PC-9 (cell line): ENCODE data around the gene TPSG1. TPM values are rescaled to one million over a fixed set of nuclear protein-coding genes. Genes with fewer than 3 reads are reported as not detected.

Experiments
- BruUV-seq: library from RNA; stranded (reverse); fragments of 400-500 nt; replicated peaks from 2 replicates; lab custom pipeline; 2021; lab: Mats Ljungman, UMichigan
- CTCF ChIA-PET: fragments of 300-600 bp; sonication (Branson Sonifier 250); formaldehyde crosslinking; loops from one replicate; lab custom pipeline; 2022; ENCODE audit warnings: antibody characterized with exemption; lab: Charles Lee
- POLR2A ChIA-PET: fragments of 300-600 bp; sonication (Branson Sonifier 250); formaldehyde crosslinking; loops from one replicate; lab custom pipeline; 2022; ENCODE audit warnings: antibody characterized with exemption; ENCODE audit not compliant: unreplicated experiment; lab: Charles Lee
- DNase-seq, 2 experiments: peaks; one replicate each; pipeline versions ENCODE4 v3.0.0 to v3.0.0-alpha.2; 2015 to 2022; ENCODE audit warnings: mixed read lengths in 1 of 2
- H2AFZ ChIP-seq: fragments of 200-600 bp; sonication (generic); 2 replicates; pipeline ENCODE4 v1.8.1; 2017; ENCODE audit warnings: antibody characterized with exemption
- H3F3A ChIP-seq: fragments of 200-600 bp; sonication (generic); 2 replicates; pipeline ENCODE4 v1.8.1; 2017; ENCODE audit warnings: antibody characterized with exemption, mild to moderate bottlenecking, low read depth; ENCODE audit not compliant: insufficient read depth
- H3K27ac ChIP-seq: fragments of 200-600 bp; sonication (generic); 2 replicates; pipeline ENCODE4 v1.6.1; 2016; ENCODE audit warnings: mixed run types
- H3K27me3 ChIP-seq: fragments of 200-600 bp; sonication (generic); 2 replicates; pipeline ENCODE4 v1.6.1; 2016; ENCODE audit warnings: low read depth, mixed run types; ENCODE audit not compliant: insufficient read depth
- H3K36me3 ChIP-seq: fragments of 200-600 bp; sonication (generic); 2 replicates; pipeline ENCODE4 v1.6.1; 2016; ENCODE audit warnings: low read depth, mixed run types
- H3K4me1 ChIP-seq: fragments of 200-600 bp; sonication (generic); replicated peaks from 2 replicates; pipeline ENCODE4 v1.6.1; 2016; ENCODE audit warnings: mixed run types; ENCODE audit not compliant: insufficient read depth
- H3K4me2 ChIP-seq: fragments of 200-600 bp; sonication (generic); 2 replicates; pipeline ENCODE4 v1.6.1; 2017; ENCODE audit warnings: mixed run types
- H3K4me3 ChIP-seq: fragments of 200-600 bp; sonication (generic); 2 replicates; pipeline ENCODE4 v1.6.1; 2016; ENCODE audit warnings: mixed run types
- H3K79me2 ChIP-seq: fragments of 200-600 bp; sonication (generic); 2 replicates; pipeline ENCODE4 v1.6.1; 2017; ENCODE audit warnings: low read depth, mixed run types
- H3K9me2 ChIP-seq: fragments of 200-600 bp; sonication (generic); 2 replicates; pipeline ENCODE4 v1.8.1; 2017; ENCODE audit warnings: mild to moderate bottlenecking; ENCODE audit not compliant: insufficient read depth
- H3K9me3 ChIP-seq: fragments of 200-600 bp; sonication (generic); 2 replicates; pipeline ENCODE4 v1.8.1; 2016; ENCODE audit warnings: low read depth; ENCODE audit not compliant: insufficient read depth
- H4K20me1 ChIP-seq: fragments of 200-600 bp; sonication (generic); 2 replicates; pipeline ENCODE4 v1.8.1; 2017; ENCODE audit not compliant: insufficient read depth
- EZH2 ChIP-seq: fragments of 200-600 bp; sonication (generic); IDR thresholded peaks from 2 replicates; pipeline ENCODE4 v1.8.0; 2017; ENCODE audit warnings: antibody characterized with exemption, low read depth
- intact Hi-C: fragments of 100-400 bp; cut with micrococcal nuclease; formaldehyde crosslinking; loops from one replicate; pipeline ENCODE4 v1.10.0; 2022; ENCODE audit not compliant: unreplicated experiment
- total RNA-seq: library from RNA; stranded (reverse); gene quantifications from 2 replicates; pipeline ENCODE4 v1.2.3, GENCODE V29; 2021
- TF ChIP-seq, protein P1 (sequence below): fragments of 200-600 bp; sonication (generic); conservative IDR thresholded peaks from 2 replicates; pipeline ENCODE4 v1.6.1; 2017; ENCODE audit warnings: mixed run types, antibody characterized with exemption, mild to moderate bottlenecking, moderate library complexity

TPSG1 gene
- total RNA-seq, 1 experiment from 2014 or later = not detected

DNA sequence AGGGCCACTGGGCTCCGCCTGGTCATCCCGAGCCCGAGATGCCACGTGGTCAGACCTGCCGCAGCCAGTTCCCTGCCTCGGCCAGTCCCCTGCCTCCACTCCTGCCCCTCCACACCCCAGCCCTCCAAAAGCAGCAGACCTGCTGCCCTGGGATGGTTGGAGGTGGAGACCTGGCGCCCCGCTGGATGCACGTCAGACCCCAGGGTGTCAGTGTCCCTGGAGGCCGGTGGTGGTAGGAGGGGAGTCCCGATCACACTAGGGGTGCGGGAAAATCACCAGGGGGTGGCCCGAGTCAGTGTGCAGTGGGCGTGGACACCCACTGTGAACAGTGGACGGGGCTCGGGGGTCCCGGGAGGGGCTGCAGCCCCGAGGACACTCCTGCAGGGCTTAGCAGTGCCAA is 26.9 kb downstream of the TPSG1 start:
- no peak overlapping the region for H3K27ac ChIP-seq

DNA sequence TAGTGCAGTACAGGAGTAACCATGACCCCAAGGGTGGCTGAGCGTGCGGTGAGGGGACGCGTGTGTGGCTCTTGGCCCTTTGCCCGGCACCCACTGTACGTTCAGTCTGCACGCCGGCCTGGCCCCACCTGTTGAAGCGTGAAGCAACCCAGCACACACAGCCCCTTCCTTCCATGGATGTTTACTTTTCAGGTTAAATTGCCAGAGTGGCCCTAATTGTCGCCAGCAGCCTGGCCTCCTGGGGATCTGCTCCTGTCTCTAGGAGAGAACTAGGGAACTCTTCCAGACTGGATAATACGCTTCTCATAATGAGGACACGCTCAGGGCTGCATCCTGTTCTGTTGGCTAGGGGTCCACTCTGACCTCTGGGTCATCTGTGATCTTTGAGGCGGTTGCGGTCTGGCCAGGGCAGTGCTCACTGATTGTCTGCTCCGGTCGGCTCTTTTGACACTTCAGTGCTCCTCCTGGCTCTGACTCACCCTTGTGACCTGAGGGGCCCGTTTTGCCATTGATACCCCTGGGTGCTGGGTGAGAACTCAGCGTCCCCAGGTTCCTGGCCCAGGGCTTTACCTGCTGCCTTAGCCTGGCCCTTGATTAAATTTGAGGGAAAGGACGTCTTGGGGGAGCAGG is 27.7 kb downstream of the TPSG1 start:
- no peaks in the 10 kb centered on the region for H3K36me3 ChIP-seq
- peaks cover 15% of the 10 kb centered on the region for H3K27me3 ChIP-seq
- no TSS peak for BruUV-seq
- ChIA-PET CTCF (interaction anchor here (0.6 kb wide), 1 partner anchor 348 kb away, joined by 5 read pairs; no protein-coding TSS in a partner anchor), POLR2A (no interaction called here)
- no peaks in the 10 kb centered on the region for H3K79me2 ChIP-seq
- intact Hi-C loops = no loop called here
- H3K4me1 ChIP-seq = no peaks in the 10 kb centered on the region
- 0 out of 2 replicates have a peak, but pooled peaks cover 3% of the 10 kb centered on the region for H4K20me1 ChIP-seq
- no peaks in the 10 kb centered on the region for H3F3A ChIP-seq
- no peak overlapping the region for H3K4me3 ChIP-seq
- H3K4me2 ChIP-seq = no peak overlapping the region
- H3K9me3 ChIP-seq = no peaks in the 10 kb centered on the region
- no peak overlapping the region for H3K27ac ChIP-seq
- no peaks in the 10 kb centered on the region for H3K9me2 ChIP-seq
- H2AFZ ChIP-seq = no peak overlapping the region
- DNase-seq = no peak
- TF ChIP-seq, protein P1, sequence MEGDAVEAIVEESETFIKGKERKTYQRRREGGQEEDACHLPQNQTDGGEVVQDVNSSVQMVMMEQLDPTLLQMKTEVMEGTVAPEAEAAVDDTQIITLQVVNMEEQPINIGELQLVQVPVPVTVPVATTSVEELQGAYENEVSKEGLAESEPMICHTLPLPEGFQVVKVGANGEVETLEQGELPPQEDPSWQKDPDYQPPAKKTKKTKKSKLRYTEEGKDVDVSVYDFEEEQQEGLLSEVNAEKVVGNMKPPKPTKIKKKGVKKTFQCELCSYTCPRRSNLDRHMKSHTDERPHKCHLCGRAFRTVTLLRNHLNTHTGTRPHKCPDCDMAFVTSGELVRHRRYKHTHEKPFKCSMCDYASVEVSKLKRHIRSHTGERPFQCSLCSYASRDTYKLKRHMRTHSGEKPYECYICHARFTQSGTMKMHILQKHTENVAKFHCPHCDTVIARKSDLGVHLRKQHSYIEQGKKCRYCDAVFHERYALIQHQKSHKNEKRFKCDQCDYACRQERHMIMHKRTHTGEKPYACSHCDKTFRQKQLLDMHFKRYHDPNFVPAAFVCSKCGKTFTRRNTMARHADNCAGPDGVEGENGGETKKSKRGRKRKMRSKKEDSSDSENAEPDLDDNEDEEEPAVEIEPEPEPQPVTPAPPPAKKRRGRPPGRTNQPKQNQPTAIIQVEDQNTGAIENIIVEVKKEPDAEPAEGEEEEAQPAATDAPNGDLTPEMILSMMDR = no peak
- TF ChIP-seq EZH2 = no peak

More for the DNA sequence above, 26.9 kb downstream of the TPSG1 start:
- intact Hi-C loops = no loop called here
- ChIA-PET CTCF (no interaction called here), POLR2A (no interaction called here)
- Histone ChIP-seq H3F3A (no peaks in the 10 kb centered on the region), H3K9me2 (no peaks in the 10 kb centered on the region), H4K20me1 (0 out of 2 replicates have a peak, but pooled peaks cover 3% of the 10 kb centered on the region), H3K27me3 (peaks cover 24% of the 10 kb centered on the region), H3K36me3 (no peaks in the 10 kb centered on the region), H2AFZ (no peak overlapping the region), H3K4me2 (no peak overlapping the region), H3K4me3 (no peak overlapping the region), H3K79me2 (no peaks in the 10 kb centered on the region), H3K4me1 (no peaks in the 10 kb centered on the region), H3K9me3 (no peaks in the 10 kb centered on the region)
- BruUV-seq = no TSS peak
- DNase-seq = no peak
- TF ChIP-seq, protein P1 = no peak
- TF ChIP-seq EZH2 = no peak

DNA sequence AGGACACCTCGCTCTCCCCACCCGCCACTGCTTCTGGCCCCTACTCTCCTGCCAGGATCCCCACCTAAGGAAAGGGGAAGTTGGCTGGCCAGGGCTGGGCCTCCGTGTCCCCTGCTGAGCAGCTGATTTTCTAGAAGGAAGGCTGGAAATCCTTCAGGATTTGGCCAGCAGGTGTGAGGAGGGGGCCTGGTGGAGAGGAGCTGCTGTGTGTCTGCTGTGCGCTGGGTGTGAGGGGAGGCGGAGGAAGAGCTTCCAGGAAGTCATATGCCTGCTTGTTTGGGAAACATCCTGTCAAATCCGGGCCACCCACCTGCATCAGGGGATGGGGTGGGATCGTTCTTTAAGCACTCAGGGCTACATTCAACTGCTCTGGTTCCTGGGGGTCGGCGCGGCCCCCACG is 28.6 kb downstream of the TPSG1 start:
- ChIA-PET POLR2A (no interaction called here), CTCF (no interaction called here)
- Histone ChIP-seq H3K9me3 (no peaks in the 10 kb centered on the region), H3K27me3 (0 out of 2 replicates have a peak, but pooled peaks cover 9% of the 10 kb centered on the region), H4K20me1 (0 out of 2 replicates have a peak, but pooled peaks cover 3% of the 10 kb centered on the region), H3K36me3 (no peaks in the 10 kb centered on the region), H3K4me1 (no peaks in the 10 kb centered on the region), H3K4me2 (no peak overlapping the region), H3K4me3 (no peak overlapping the region), H3K9me2 (no peaks in the 10 kb centered on the region), H2AFZ (no peak overlapping the region), H3K79me2 (no peaks in the 10 kb centered on the region), H3F3A (no peaks in the 10 kb centered on the region), H3K27ac (no peak overlapping the region)
- intact Hi-C loops = no loop called here
- BruUV-seq = no TSS peak
- TF ChIP-seq EZH2 = no peak
- TF ChIP-seq, protein P1 = no peak
- no peak for DNase-seq
